Thyroid gland (tissue), 4 donors: ENCODE data around the gene KCNIP1. TPM values are rescaled to one million over a fixed set of nuclear protein-coding genes. Genes with fewer than 3 reads are reported as not detected.
A peak's percentile ranks its signal among the peaks of the same experiment; 100 is the strongest.

Experiments
- DNase-seq, 2 donors: peaks; one replicate each; pipeline ENCODE4 v3.0.0-alpha.2; 2019
- H3K27ac ChIP-seq, 3 donors: fragments of 200-600 bp; sonication (generic); 1 replicate in 2 of 3; 2 replicates in 1 of 3; pipeline ENCODE4 v1.5.1; 2016 to 2019; ENCODE audit warnings: mild to moderate bottlenecking in 1 of 3, moderate library complexity in 1 of 3
- H3K27me3 ChIP-seq: fragments of 200-600 bp; sonication (generic); one replicate; pipeline ENCODE4 v1.5.1; 2019
- H3K36me3 ChIP-seq, 2 donors: fragments of 200-600 bp; sonication (generic); one replicate each; pipeline ENCODE4 v1.5.1; 2016 to 2019
- H3K4me1 ChIP-seq, 2 donors: fragments of 200-600 bp; sonication (generic); one replicate each; pipeline ENCODE4 v1.5.1; 2017 to 2019
- H3K4me3 ChIP-seq, 3 donors: fragments of 200-600 bp; sonication (generic); replicated peaks in 1 of 3; 1 replicate in 2 of 3; 2 replicates in 1 of 3; pipeline ENCODE4 v1.5.1; 2016; ENCODE audit warnings: mild to moderate bottlenecking in 1 of 3
- H3K9me3 ChIP-seq: fragments of 200-600 bp; sonication (generic); one replicate; pipeline ENCODE4 v1.5.1; 2017
- CTCF ChIP-seq, 6 experiments: fragments of 200-600 bp in 3 of 6; fragments of 450-650 bp in 3 of 6; sonication (generic) in 3 of 6; IDR thresholded peaks; one replicate each; pipeline ENCODE4 v1.5.1; 2016 to 2019; ENCODE audit warnings: antibody characterized with exemption in 6 of 6, mild to moderate bottlenecking in 2 of 6, inconsistent platforms in 1 of 6, moderate library complexity in 1 of 6
- POLR2A ChIP-seq, 2 donors: fragments of 450-650 bp; IDR thresholded peaks; one replicate each; pipeline ENCODE4 v1.6.1; 2017; ENCODE audit warnings: antibody characterized with exemption in 2 of 2, mild to moderate bottlenecking in 2 of 2, moderate library complexity in 1 of 2
- WGBS, 2 donors: methylation state at CpG; one replicate each; pipeline ENCODE4 v1.1.5; 2017; 5-methylcytosine and 5-hydroxymethylcytosine counted together
- intact Hi-C: fragments of 100-400 bp; cut with DNase I; formaldehyde crosslinking; loops from one replicate; pipeline ENCODE4 v1.15.1; 2023
- total RNA-seq, 4 donors: library from RNA; depleted of rRNA; stranded (reverse); fragments of >200 nt; gene quantifications; one replicate each; pipeline ENCODE4 v1.2.3, GENCODE V29; 2016

The KCNIP1 gene
- total RNA-seq, 4 donors from 2014 or later, result 0.54 to 1.7 TPM; not detected in 2

- no peak overlapping the region for H3K4me3 ChIP-seq
- DNase-seq, result peak in 1 of 2 donors; percentile 19
- WGBS, 2 donors, result 34 to 40% methylated on average over 8 of the region's 8 CpGs
- H3K4me1 ChIP-seq, result no peaks in the 10 kb centered on the region
- no peak overlapping the region for H3K27ac ChIP-seq
- H3K36me3 ChIP-seq, result no peaks in the 10 kb centered on the region
- TF ChIP-seq CTCF (IDR thresholded peaks at IDR 0.05), result no peak
- no peak for TF ChIP-seq POLR2A (IDR thresholded peaks at IDR 0.05)
- intact Hi-C loops, result no loop called here
- no peaks in the 10 kb centered on the region for H3K9me3 ChIP-seq
- no peaks in the 10 kb centered on the region for H3K27me3 ChIP-seq
Observed at GRCh38 chr5:170597872-170598271, 94.1 kb downstream of the KCNIP1 start.

- intact Hi-C loops, result no loop called here
Observed at GRCh38 chr5:170599756-170600155, 95.9 kb downstream of the KCNIP1 start.

GRCh38 chr5:170601619-170602018 lies 97.8 kb downstream of the KCNIP1 start:
- 67 to 76% methylated on average over 11 of the region's 11 CpGs for WGBS, 2 donors
- no peak for DNase-seq

More at GRCh38 chr5:170599756-170600155, 95.9 kb downstream of the KCNIP1 start:
- no peak for DNase-seq
- Histone ChIP-seq H3K9me3 (no peaks in the 10 kb centered on the region), H3K4me1 (no peaks in the 10 kb centered on the region), H3K27me3 (no peaks in the 10 kb centered on the region), H3K4me3 (no peak overlapping the region), H3K36me3 (no peaks in the 10 kb centered on the region), H3K27ac (no peak overlapping the region)
- TF ChIP-seq CTCF (IDR thresholded peaks at IDR 0.05) (no peak), POLR2A (IDR thresholded peaks at IDR 0.05) (no peak)
- WGBS, 2 donors, result 19 to 57% methylated on average over 2 of the region's 2 CpGs

GRCh38 chr5:170603109-170603508 lies 99.3 kb downstream of the KCNIP1 start:
- intact Hi-C loops, result no loop called here
- no peak overlapping the region for H3K27ac ChIP-seq
- no peaks in the 10 kb centered on the region for H3K36me3 ChIP-seq
- H3K9me3 ChIP-seq, result no peaks in the 10 kb centered on the region
- DNase-seq, result no peak
- WGBS, 2 donors, result 75 to 82% methylated on average over 10 of the region's 10 CpGs
- H3K27me3 ChIP-seq, result no peaks in the 10 kb centered on the region
- TF ChIP-seq POLR2A (IDR thresholded peaks at IDR 0.05), result no peak
- no peaks in the 10 kb centered on the region for H3K4me1 ChIP-seq
- no peak overlapping the region for H3K4me3 ChIP-seq

More at GRCh38 chr5:170601619-170602018, 97.8 kb downstream of the KCNIP1 start:
- Histone ChIP-seq H3K36me3 (no peaks in the 10 kb centered on the region), H3K27me3 (no peaks in the 10 kb centered on the region), H3K4me1 (no peaks in the 10 kb centered on the region), H3K4me3 (no peak overlapping the region), H3K9me3 (no peaks in the 10 kb centered on the region), H3K27ac (no peak overlapping the region)
- intact Hi-C loops, result no loop called here
- no peak for TF ChIP-seq CTCF (IDR thresholded peaks at IDR 0.05)
- TF ChIP-seq POLR2A (IDR thresholded peaks at IDR 0.05), result no peak

- no peaks in the 10 kb centered on the region for H3K9me3 ChIP-seq
- intact Hi-C loops, result no loop called here
Observed at GRCh38 chr5:170603578-170604565, 100.1 kb downstream of the KCNIP1 start.

More at GRCh38 chr5:170603578-170604565, 100.1 kb downstream of the KCNIP1 start:
- 49 to 51% methylated on average over 11 to 12 of the region's 12 CpGs for WGBS, 2 donors
- H3K27me3 ChIP-seq, result no peaks in the 10 kb centered on the region
- H3K27ac ChIP-seq, result no peak overlapping the region
- no peak overlapping the region for H3K4me3 ChIP-seq
- peak in 4 of 6 experiments; percentile 35 to 75 (median 62) for TF ChIP-seq CTCF (IDR thresholded peaks at IDR 0.05)
- TF ChIP-seq POLR2A (IDR thresholded peaks at IDR 0.05), result no peak
- DNase-seq, result peak; percentile 37 to 57
- H3K36me3 ChIP-seq, result no peaks in the 10 kb centered on the region
- no peaks in the 10 kb centered on the region for H3K4me1 ChIP-seq
